Thyroid gland (tissue), 4 donors: ENCODE measurements around the gene DNASE2.

Experiments
- POLR2A ChIP-seq, 2 donors: fragments of 450-650 bp; IDR thresholded peaks; one replicate each; pipeline ENCODE4 v1.6.1; 2017; ENCODE audit warnings: antibody characterized with exemption in 2 of 2, mild to moderate bottlenecking in 2 of 2, moderate library complexity in 1 of 2
- TF ChIP-seq, protein P1 (sequence below), 6 experiments: fragments of 200-600 bp in 3 of 6; fragments of 450-650 bp in 3 of 6; sonication (generic) in 3 of 6; IDR thresholded peaks; one replicate each; pipeline ENCODE4 v1.5.1; 2016 to 2019; ENCODE audit warnings: antibody characterized with exemption in 6 of 6, mild to moderate bottlenecking in 2 of 6, inconsistent platforms in 1 of 6, moderate library complexity in 1 of 6

DNA sequence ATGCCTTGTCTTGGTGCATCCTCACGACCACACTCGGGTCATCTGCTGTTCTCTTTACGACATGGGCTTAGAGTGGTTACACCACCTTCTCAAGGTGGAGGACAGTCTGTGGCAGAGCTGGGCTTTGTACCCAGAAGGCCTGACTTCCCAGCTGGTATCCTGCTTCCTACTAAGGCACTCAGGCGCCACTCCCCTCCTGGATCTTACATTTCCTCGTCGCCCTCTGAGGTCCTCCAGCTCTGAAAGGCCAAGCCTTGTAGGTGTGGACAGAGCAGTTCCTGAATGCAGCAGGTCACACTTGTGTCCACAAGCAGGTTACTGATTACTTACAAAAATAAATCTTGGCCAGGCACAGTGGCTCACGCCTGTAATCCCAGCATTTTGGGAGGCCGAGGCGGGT is 25.9 kb upstream of the DNASE2 start:
- no peak for TF ChIP-seq POLR2A (IDR thresholded peaks at IDR 0.05)
- TF ChIP-seq, protein P1, sequence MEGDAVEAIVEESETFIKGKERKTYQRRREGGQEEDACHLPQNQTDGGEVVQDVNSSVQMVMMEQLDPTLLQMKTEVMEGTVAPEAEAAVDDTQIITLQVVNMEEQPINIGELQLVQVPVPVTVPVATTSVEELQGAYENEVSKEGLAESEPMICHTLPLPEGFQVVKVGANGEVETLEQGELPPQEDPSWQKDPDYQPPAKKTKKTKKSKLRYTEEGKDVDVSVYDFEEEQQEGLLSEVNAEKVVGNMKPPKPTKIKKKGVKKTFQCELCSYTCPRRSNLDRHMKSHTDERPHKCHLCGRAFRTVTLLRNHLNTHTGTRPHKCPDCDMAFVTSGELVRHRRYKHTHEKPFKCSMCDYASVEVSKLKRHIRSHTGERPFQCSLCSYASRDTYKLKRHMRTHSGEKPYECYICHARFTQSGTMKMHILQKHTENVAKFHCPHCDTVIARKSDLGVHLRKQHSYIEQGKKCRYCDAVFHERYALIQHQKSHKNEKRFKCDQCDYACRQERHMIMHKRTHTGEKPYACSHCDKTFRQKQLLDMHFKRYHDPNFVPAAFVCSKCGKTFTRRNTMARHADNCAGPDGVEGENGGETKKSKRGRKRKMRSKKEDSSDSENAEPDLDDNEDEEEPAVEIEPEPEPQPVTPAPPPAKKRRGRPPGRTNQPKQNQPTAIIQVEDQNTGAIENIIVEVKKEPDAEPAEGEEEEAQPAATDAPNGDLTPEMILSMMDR (IDR thresholded peaks at IDR 0.05), result no peak
